Left cardiac atrium (tissue), 4 donors: Measurements from ENCODE around the gene LIF. TPM values are rescaled to one million over a fixed set of nuclear protein-coding genes. Genes with fewer than 3 reads are reported as not detected.

Experiments
- ATAC-seq, 2 donors: fragments of 200-7000 bp; cut with Tn5 transposase; one replicate each; pipeline ENCODE4 v1.9.1; 2020; ENCODE audit warnings: mild to moderate bottlenecking in 2 of 2, moderate library complexity in 2 of 2
- DNase-seq: peaks from one replicate; pipeline ENCODE4 v3.0.0-alpha.2; 2020
- intact Hi-C, 2 donors: fragments of 100-400 bp; cut with DNase I; formaldehyde crosslinking; loops; one replicate each; pipeline versions ENCODE4 v1.14.1 to v1.15.1; 2022 to 2023
- total RNA-seq, 2 donors: library from RNA; stranded (reverse); fragmentation: NEBNext Ultra II Directional; extraction: Animal tissue kit (Norgen Biotek cat#: 25700); gene quantifications; one replicate each; pipeline ENCODE4 v1.2.1, GENCODE V29; 2021
- donor health status: DM: no; HTN: yes; CAD: no.
- donor health status: DM: no; HTN: yes; CAD: no; lungs with severe emphysema.
- donor health status: DM: yes; HTN: yes; CAD: no.
- donor health status: Dilated cardiomyopathy.

The LIF gene
- total RNA-seq, 2 donors from 2014 or later = 0.94 to 7.0 TPM

DNA sequence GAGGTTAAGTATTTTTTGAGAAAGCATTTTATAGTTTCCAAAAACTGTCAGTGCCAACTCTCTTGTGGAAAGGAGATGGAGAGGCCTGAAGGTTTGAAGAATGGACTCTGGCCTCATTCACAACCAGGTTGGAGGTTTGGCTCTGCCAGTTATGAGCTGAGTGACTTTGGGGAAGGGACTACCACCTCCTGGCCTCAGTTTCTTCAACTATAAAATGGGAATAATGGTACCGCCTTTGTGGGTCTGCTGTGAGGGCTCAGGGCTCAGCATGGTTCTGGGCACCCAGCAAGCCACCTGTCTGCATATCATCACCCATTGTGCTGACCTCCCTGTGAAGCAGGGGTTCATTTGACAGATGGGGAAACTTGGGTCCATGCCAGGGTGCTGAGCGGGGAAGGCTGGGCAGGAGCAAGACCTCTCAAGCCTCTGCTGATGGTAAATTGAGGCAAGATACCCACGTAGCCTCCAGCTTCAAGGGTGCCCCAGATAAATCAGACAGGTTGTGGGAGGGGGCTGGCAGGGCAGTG, 3.5 kb upstream of the LIF start:
- intact Hi-C loops = no loop called here

DNA sequence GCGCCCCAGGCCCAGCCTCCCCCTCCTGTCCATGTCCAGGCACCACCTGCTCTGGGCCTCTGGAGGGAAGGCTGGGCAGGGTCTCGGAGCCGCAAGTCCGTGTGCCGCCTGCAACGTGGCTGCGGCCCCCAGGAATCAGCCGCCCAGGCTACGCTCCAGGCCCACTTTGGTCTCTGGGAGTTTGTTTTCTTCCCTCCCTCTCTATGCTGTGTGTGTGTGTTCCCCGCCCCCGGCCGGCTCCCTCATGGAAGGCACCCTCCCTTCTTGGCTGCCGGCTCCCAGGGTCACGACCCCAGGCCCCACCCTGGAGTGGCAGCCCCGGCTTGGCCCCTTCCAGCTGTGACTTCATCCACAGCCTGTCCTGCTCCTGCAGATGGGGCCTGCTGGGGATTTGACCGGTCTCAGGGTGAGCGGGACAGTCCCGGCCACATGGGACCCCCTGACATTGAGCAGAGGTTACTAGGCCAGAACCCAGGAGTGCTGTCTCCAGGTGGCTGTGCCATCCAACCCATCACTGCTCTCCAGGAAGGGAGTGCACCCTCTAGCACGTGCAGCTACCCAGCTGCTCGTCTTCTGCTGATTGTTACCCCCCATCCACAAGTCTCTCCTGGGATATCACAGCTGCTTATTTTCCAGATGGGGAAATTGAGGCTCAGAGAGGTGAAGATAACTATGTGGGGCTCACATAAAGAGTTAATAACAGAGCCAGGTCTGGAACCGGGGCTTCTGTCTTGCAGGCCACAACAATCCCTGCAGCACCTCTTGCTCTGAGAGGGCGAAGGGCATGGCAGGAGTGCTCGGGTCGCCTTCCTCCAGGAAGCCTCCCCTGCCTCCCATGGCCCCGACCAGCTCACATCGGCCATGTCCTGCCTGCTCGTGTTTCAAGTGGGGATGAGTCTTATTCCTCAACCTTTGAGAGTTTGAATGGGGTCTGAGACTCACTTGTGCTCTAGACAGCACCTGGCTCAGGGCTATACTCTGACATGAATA, 2.8 kb upstream of the LIF start:
- intact Hi-C loops = no loop called here
- peak in 1 of 2 donors; percentile 44 for ATAC-seq

More for the DNA sequence above, 3.5 kb upstream of the LIF start:
- no peak for DNase-seq
- ATAC-seq = no peak

DNA sequence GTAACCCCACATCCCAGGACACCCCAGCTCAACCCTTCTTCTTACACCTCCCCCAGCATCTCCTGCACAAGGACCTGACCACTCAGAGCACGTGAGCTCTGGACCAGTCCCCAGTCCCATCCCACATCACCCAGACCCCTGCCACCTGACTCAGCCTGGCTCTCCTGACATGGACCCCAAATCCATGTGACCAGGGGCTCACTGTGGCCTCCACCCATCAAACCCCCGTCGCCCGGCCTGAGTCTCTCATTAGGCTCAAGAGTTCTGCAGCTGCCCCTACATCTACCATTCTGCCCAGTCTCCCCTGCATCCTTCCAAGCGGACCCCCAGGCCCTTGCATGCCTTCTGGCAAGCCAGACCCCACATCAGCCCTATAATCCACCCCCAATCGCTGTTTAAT, 1.9 kb upstream of the LIF start:
- ATAC-seq = no peak
- no peak for DNase-seq
- intact Hi-C loops = no loop called here

More for the DNA sequence above, 2.8 kb upstream of the LIF start:
- DNase-seq = peak; percentile 85

DNA sequence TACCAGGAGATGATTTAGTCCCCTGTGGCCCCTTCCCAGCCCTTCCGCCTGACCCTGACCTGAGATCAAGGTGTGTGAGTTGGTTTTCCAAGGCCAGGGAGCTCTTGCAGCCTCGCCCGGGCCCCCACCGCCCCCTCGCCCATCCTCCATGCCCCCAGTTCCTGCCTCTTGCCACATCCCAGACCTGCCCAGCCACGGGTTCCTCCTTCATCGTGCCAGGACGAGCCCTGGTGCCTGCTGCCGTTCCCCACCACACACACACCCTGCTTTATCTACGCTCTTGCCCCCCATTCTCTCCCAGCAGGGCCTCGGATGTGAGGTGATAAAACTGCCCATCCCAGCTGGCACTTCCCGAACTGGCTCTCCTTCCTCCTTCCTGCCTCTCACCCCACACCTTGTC, 1.4 kb upstream of the LIF start:
- intact Hi-C loops = loop anchor here in 1 of 2 donors (2.0 kb wide), 1 partner anchor 39 kb away; no protein-coding TSS in a partner anchor
- ATAC-seq = no peak
- no peak for DNase-seq

DNA sequence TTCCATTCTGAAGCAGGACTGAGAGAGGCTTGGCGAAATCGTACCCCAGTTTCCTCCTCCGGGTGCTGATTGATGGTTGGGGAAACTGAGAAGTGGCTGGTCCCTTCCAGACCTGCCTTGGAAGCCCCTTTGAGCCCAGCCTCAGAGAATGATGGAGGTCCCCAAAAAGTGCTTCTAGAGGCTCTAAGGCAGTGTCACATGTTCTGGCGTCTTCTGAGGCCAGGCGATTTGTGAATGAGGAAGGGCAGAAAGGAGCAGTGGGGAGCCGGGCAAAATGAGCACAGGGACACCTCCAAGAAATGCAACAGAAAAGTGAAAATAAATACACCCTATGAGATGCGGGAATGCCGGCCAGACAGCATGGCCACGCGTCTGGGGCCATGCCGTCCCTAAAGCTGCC, 1.0 kb upstream of the LIF start:
- ATAC-seq (no peak), DNase-seq (no peak)
- intact Hi-C loops = loop anchor here in 1 of 2 donors (2.0 kb wide), 1 partner anchor 39 kb away; no protein-coding TSS in a partner anchor

DNA sequence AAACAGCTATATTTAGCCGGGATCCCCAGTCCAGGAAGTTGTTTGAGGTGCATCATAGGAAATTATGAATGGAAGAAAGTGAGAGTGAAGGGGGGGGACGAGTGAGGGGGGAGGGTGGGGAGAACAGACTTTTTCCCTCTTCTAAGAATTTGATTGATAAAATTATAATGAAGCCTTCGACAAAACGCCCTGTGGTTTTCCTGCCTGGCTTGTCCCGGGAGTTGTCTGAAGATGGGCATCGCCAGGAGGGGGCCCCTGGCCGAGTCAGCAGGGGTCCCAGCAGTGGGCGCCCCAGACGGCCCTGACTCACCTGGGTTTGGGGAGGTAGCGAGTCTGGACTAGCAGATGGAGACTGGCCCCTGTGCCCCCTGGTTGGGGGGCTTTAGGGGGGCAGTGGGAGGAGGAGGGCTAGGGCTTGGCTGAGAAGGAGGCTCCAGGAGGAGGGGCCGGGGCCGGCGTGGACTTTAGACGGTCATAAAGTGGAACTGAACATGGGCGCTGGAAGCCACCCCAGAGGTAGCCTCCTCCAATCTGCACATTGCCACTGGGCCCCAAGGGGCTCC, 336 bp upstream of the LIF start:
- ATAC-seq (no peak), DNase-seq (no peak)
- intact Hi-C loops = loop anchor here in 1 of 2 donors (2.0 kb wide), 1 partner anchor 38 kb away; no protein-coding TSS in a partner anchor

DNA sequence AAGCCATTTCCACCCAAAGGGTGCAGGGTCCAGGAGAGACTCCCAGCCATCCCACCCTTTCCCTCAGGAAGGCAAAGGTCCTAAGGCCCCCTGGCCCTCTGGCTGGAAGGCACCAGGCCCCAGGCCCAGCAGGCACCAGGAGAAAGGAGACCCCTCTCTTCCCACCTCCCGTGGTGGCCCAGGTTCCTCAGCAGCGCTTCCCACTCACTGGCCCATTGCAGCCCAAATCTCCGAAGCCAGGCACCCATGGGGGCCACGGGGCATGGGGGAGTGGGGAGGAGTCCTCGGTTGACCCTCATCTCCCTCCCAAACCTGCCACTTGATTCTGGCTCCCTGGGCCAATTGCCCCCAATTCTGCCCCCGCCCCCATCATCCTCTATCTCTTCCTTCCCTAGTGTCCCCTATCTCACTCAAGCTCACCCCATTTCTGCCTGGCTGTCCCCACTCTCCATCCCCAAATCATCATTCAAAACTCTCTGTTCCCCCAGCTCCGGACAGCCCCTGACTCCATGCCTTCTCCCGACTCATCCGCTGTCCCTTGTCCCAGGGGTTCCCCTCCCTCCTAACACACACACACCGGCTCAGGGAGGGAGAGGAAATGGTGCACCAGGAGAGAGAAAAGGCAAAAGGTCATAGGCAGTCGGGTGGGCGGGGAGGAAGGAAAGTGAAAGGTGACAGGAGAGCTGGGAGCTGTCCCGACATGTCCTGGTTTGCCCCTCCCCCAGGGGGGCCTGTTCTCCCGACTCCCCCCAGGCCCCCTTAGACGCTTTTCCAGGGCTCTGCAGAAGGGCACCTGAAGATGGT, 1.2 kb downstream of the LIF start:
- ATAC-seq (no peak), DNase-seq (no peak)
- intact Hi-C loops = no loop called here

DNA sequence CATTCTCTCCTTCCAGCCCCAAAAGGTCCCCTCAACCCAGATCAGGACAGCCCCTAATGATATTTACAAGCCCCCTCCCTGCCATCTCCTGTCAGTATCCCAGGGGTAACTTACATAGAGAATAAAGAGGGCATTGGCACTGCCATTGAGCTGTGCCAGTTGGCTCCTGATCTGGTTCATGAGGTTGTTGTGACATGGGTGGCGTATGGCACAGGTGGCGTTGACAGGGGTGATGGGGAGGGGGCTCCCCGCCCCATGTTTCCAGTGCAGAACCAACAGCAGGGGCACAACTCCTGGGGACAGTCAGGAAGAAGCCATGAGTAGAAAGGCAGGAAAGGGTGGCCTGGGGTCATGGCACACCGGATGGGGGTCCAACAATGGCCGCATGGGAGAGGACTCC, 1.9 kb downstream of the LIF start:
- DNase-seq (no peak), ATAC-seq (no peak)
- intact Hi-C loops = no loop called here

DNA sequence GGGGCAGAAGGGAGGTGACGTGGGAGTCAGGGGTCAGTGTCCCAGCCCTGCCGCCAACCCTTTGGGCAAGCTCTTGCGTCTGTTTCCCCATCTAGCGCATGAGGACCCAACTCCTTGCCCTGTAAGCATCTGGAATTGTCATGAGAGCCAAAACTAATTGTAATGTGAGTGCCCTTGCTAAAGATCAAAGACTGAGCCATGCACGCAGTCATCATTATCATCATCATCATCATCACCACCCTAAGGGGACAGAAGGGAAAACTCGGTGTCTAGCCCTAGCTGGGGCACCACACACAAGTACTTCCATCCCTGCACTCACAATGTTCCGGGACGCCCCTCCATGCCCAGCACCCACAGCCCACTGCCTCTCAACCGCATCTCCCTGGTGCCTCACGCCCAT, 2.5 kb downstream of the LIF start:
- intact Hi-C loops = no loop called here
- DNase-seq (no peak), ATAC-seq (no peak)

DNA sequence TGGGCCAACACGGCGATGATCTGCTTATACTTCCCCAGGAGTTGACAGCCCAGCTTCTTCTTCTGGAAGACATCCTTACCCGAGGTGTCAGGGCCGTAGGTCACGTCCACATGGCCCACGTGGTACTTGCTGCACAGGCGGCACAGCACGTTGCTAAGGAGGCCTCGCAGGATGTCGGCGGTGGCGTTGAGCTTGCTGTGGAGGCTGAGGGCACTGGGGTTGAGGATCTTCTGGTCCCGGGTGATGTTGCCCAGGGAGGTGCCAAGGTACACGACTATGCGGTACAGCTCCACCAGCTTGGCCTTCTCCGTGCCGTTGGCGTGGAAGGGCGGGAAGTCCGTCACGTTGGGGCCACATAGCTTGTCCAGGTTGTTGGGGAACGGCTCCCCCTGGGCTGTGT, 2.9 kb downstream of the LIF start:
- DNase-seq (no peak), ATAC-seq (no peak)
- intact Hi-C loops = no loop called here

DNA sequence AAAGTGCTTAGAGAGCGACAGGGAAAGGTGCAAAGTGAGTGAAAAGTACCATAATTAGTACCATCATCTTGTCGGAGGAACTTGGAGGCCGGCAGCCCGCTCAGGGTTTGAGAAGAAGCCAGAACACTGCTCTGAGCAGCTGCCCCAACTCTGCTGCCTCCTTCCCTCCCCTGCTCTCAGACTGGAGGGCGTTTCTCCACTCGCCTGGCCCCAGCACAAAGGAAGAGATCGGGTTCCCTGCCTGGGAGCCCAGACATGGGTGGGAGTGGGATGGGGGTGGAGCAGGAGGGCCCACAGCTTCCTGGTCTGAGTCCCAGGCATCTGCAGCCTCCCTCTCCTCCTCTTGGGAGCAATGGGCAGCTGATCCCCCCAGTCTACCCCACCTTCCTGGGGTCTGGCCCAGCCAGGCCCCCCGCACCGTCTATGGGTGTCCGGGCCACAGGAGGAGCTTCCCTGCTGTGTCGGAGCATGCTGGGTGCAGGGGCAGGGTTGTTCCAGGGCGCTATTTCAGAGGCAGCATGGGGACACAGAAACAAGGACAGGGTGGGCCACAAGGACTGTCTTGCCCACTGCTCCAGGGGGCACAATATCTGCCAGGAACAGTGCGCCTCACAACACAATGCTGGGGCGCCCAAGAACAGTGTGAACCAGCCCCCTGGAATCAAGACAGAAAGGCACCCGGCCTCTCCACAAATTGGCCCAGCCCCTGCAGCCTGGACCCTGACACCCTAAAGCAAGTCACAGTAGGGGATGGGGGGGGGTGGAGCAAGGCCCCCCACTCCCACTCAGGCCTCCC, 4.8 kb downstream of the LIF start:
- intact Hi-C loops = no loop called here
- DNase-seq (no peak), ATAC-seq (peak in 1 of 2 donors; percentile 37)

DNA sequence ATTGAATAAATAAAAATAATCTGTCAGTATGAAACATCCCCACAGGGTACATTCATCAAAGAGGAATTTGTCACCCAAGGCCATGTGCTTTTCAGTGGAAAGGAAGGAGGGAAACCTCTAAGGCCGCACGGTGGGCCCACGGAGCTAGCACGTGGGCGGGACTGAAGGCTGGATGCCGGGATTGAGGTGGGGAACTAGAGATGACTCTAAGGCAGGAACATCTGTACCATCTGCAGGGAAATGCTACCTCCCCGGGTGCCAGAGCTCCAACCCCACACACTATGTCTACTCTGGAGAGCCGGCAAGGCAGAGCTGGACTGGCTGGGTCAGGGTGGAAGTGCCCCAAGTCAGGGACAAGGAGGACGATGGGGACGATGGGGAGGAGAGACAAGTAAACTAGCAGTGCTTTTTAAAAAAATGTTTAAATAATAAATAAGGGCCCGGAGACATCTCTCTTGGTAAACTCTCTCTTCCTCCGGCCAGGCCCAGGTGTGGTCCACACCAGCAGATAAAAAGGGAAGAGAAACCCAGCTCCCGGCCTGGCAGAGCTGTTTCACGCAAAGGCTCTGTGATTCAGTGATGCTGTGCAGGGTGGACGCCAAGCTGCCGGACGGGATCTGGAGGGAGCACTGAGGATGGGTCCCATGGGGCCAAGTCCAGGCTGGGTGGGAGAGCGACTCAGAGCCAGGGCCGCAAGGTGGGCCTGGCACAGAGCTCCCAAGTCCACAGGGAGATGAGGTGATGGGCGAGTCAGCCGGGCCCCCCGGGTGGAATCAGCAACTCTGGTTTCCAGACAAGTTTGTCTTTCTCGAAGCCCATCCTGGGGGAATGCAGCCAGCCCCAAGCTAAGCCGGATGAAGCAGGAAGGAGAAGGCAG, 5.8 kb downstream of the LIF start:
- intact Hi-C loops = no loop called here
- ATAC-seq = no peak
- DNase-seq = no peak

DNA sequence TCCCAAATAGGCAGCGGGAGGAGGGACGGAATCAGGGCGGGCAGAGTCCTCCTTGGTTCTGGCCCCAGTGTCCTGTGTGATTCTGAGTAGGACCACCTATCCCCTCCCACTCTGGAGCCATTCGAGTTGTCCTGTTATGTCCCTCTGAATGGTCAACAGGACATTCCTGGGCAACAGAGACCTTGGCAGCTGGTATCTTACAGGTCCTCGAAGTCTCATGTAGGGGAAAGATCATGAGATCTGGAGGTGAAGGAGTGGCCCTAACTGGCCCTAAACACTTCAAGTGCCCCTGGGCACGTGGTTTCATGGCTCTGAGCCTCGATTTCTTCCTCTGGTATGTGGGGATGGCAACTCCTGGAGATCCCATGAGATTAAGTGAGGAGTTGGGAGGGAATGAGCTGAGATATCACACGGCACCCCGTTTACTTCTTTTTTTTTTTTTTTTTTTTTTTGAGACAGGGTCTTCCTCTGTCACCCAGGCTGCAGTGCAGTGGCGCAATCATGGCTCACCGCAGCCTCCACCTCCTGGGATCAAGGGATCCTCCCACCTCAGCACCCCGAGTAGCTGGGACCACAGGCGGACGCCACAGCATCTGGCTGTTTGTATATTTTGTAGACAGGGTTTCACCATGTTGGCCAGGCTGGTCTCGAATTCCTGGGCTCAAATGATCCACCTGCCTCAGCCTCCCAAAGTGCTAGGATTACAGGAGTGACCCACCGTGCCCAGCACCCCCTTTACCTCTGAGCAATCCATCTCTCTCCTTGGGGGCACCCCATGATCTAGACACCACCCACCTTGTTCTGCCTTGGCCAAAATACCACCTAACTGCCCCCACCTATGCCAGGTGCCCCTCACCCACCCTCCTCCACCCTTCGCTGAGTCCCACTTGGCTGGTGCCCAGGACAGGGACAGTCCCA, 6.8 kb downstream of the LIF start:
- DNase-seq (no peak), ATAC-seq (no peak)
- intact Hi-C loops = no loop called here

DNA sequence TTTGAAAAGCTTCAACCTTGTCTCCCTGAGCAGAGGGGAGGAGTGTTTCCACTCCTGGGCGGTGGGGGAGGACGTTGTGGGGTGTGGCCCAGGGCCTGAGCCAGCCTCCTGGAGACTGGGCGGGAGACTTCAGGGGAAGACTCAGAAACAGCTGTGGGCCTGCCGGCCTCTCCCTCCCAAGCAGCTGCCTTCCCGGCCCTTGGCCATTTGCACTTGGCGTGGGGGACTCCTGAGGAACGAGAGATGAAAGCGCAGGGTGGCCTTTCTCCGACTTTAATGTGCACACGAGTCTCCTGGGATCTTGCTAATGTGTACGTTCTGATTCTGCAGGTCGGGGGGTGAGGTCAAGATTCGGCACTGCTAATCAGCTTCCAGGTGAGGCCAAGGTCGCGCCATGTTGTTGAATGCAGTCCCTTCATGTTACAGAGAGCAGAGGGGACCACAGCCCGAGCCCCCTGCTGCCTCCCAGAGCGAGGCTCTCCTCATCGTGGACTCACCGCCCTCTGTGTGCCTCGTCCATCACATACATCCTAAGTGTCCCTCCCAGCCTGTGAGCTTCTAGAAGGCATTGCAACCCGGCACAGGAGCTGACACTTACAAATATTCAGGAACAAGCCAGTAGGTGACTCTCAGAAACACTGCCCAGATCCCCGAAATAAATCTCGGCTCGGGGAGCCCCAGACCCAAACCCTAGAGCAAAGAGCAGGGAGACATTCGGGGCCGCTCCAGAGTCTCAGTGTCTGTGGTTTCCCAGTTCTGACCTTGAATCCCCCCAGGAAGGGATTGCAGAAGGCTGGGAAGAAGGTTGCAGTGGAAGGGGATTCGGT, 7.7 kb downstream of the LIF start:
- ATAC-seq = peak; percentile 50 to 83
- intact Hi-C loops = no loop called here
- DNase-seq = peak; percentile 68

DNA sequence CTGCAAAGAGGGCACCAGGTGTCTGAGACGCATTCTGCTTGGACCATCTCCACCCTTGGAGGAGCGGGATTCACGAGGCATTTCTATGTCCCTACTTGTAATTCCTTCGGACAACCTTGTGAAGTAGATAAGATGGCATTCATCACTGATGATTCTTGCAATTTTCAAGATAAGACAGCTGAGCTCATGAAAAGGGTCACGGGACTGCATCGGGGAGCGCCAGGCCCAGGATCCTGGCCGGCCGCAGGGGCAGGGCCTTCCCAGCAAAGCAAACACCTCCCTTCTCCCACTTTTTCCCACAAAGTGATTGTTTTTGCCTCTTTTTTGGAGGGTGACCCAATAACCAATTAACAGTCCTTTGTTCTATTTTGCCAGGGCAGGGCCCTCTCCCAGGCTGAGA, 8.4 kb downstream of the LIF start:
- intact Hi-C loops = no loop called here
- DNase-seq (no peak), ATAC-seq (peak in 1 of 2 donors; percentile 5)

DNA sequence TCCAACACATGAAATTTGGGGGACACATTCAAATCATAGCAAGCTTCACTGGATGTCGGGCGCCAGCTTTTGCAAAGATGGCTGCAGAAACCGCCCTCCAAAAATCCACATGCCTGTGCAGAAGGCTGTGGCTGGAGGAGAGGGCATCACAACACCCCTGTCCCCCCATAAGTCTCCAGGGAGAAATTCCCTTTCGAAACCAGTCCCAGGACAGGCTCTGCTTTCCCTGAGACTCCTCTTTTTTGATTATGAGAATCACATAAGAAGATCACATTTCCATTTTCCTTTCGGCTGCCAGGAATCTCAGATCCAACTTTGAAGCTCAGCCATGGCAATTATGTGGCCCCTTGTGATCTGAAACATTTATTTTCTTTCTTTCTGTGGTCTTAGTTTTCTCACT, 9.7 kb downstream of the LIF start:
- no peak for ATAC-seq
- intact Hi-C loops = no loop called here
- DNase-seq = no peak
